NCI-H2196 treated with DMSO at 0.1 percent for 48 hours (cell line): ENCODE measurements around the gene BARHL2.

Experiments used
- DNase-seq: peaks from one replicate; lab custom pipeline; 2025; ENCODE audit not compliant: unreplicated experiment; lab: John Stamatoyannopoulos, UW

BARHL2 gene

DNA sequence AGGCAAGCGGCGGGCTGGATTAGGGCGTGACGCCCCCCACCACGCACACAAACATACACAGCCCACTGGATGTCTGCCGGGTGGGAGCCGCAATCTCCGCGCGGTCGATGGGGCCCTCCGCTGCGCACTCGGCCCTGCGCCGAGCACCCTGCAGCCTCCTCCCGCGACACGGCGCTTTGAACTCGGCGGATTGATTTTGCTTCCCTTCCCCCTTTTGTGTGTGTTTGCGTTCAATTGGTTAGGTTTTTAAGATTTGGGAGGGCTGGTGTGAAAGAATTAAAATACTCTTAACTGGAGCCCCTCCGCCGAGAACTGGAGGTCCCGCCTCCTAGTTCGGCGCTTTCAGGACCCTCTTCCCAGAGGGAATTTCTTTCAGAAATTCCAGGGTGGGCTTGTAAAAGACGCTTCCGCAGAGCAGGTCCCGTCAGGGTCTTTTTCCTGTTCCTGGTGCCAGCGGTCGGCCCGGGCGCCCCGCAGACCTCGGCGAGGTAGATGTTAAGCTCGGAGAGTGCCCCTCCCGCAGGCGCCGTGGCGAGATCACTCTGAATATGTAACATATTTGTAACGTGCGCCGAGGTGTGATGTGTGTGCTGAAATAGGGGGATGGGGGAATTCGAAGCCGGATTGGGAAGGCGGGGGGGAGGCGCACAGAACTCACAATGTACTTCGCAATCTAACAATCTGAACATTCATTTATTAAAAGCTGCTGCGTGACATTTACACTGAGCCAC is 8.0 kb upstream of the BARHL2 start:
- no peak for DNase-seq

GRCh38 chr1:90724361-90724760 is 7.3 kb upstream of the BARHL2 start:
- no peak for DNase-seq

DNA sequence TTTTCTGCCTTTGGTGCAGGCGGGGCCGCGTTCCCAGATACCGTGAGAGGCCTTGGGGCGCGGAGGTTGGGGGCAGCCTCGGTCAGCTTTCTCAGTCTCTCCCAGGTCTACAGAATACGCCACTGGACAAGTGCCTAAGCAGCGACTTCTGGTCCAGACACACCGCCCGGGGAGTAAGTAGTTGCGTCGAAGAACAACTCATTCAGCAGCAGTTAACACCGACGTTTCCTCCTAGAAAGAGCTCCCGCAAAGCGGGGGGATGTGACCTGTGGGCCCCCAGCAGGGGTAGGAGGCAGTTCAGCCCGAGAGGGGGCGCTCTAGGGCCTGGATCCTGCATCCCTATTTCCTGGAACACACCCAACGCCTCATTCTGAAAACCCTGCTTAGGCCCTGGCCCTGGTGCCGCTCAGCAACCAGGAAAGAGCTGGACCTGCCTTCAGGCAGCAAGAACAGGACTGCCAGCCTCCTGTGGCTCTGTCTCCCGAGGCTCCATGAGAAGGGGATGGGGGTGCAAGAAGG is 6.5 kb upstream of the BARHL2 start:
- no peak for DNase-seq

DNA sequence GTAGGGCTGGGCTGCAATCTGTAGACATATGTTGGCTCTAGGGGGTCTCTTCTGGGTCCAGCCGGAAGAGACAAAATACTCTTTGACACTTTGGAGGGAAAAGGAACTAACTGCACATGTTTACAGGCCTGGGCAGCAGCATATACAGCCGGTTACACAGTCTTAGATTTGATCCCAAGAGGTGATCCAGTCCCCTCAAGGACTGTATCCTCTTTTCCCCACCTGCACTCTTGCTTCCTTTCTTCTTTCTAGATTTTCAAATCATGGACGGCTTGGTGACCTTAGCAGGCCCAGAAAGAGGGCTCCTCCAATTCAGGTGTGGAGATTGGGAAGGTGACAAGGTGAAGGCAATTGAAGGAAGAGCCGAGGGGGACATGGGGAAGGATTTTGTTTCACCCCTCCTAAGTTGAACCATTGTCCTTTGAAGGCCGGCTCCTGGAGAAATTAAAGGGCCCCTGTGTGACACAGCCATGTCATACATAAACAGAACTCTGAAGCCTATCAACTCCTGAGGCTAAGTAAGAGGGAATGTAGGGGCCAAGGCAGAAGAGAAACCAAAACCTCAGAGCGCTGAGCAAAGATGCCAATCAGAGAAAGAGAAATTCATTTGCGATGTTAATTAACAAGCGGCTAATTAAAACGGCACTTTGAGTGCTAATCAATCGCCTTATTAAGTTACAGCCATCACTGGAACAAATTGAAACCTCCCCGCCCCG is 5.9 kb upstream of the BARHL2 start:
- DNase-seq: no peak

GRCh38 chr1:90721210-90722194 is 4.4 kb upstream of the BARHL2 start:
- peak; percentile 78 for DNase-seq

- no peak for DNase-seq
Observed at GRCh38 chr1:90720145-90720636, 3.1 kb upstream of the BARHL2 start.

- no peak for DNase-seq
Observed at GRCh38 chr1:90719330-90720144, 2.4 kb upstream of the BARHL2 start.

DNA sequence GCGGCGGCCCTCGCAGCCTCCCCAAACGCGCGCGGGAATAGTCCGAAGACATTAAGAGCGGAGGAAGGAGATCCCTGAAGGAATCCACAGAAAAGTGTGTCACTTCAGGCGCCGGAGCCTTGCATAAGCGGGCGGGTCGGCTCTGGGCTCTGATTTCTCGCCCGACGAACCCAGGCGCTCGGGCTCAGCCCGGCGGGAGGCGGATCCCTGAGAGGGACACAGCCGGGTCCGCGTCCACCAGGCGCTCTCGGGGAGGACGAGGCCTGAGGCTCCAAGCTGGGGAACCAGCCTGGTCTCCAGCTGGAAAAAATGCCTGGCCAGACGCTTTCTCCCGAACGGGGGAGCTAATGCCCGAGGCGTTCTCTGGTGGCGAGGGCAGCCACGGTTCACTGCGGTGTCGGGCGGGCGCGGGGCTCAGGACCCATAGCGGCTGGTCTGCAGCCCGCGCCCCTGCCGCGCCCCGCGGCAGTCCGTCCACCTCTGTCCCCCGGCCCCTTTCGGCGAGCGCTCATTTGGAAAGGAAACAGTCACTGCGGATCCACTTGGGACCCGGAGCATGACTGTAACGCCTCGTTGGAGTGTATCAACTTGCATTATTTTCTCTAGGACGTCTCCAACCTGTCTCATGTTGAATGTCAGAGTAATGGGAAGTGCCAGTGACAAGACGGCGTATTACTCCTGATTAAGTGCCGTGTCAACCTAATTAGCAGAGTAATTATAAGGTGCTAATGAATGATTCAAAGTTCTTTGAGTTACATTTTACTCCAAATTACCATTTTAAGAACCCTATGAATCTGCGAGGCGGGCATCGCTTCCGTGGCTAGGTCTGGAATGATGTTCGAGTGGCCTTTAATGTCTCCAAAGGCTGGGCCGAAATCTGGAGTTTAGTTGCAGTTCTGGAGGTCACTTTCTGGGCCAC is 1.6 kb upstream of the BARHL2 start:
- no peak for DNase-seq

GRCh38 chr1:90717665-90718410 is 736 bp upstream of the BARHL2 start:
- no peak for DNase-seq

DNA sequence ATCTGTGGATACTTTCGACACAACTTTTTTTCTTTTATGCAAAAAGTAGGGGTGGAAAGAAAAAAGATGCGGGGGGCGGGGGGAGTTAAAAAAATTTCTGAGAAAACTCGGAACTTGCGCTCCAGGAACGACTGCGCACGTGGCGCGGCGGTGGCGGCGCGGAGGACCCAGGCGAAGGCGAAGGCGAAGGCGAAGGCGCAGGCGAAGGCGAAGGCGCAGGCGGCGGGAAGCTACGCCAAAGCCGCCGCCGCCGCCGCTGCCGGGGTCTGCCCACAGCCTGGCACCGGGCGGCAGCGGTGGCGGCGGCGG is 208 bp upstream of the BARHL2 start:
- no peak for DNase-seq

DNA sequence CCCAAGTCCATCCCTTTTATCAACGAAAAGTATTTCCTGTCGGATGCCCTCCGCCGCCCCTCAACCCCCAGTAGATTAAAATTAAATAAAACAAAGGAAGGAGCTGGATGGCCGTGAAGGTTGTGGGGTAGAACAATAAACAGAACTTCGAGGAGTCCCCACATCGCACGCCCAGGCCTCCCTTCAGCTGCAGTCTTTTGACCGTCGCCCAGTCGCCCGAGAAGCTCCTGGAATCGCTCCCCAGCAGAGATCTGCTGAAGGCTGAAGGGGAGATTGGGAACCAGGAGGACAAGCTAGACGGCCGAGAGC is 905 bp downstream of the BARHL2 start:
- DNase-seq: no peak

GRCh38 chr1:90715309-90715708 is 1.8 kb downstream of the BARHL2 start:
- no peak for DNase-seq

GRCh38 chr1:90714521-90714951 is 2.6 kb downstream of the BARHL2 start:
- no peak for DNase-seq

DNA sequence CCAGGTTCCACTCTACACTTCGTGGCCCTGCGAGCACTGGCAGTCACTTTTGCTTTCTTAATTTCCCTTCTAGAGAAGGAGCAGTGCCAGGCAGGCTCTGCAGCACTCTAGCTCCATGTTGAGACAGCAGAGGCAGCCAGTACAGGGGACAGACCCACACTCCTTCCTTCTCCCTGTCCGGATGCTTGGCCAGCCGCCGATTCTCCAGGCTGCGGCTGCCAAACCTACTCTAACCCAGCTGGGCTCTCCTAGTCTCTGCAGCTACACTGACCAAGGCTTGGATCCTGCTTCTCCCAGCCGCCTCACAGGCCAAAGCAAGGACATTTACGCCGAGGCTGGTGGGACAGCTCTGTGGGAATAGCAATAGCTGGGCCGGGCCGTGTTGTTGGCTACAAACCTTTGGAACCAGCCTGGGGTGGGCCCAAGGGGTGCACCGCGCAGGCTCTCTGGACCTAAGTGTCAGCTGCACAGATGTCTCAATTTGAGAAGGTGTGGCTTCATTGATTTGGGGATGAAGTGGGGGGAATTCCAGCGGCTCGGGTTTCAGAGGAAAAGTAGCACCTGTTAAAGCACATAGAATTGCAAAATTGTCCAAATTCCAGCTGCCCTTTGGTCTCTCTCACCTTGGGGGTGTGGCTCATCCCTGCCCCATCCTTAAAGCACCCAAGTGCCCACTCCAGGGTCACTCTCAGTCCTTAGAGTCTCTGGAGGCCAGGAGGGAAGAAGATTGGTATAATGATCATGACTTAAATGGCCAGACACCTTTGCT is 3.2 kb downstream of the BARHL2 start:
- DNase-seq: no peak

GRCh38 chr1:90712915-90713730 is 4.0 kb downstream of the BARHL2 start:
- no peak for DNase-seq

DNA sequence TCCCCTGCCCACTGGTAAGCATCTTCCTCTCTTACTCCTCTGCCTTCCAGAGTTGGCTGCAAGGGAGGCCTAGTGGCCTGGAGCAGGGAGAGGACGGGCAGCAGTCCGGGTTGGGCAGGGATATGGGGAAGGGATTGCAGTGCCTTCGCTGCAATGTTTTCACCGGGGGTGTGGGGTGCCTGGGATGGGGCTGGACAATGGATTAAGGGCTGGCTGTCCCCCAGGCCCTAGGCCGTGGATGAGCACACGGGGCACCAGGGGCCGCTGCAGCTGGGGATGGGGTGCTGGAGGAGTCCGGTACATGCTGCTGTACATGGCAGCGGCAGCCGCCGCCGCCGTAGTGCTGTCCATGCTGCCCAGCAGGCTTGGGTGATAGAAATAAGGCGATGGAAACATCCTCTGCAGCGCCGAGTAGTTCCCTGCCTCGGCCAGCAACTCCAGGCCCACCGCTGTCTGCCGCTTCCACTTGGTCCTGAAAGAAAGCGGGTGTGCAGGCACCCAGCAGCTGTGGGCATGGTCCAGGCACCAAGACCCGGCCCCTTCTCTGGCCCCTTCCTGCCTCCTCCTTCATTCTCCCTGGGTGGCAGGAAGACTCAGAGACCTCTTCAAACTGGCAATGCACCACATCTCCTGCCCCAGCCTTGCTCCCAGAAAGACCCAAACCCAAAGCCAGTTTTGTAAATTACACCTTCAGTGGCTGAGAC is 4.8 kb downstream of the BARHL2 start:
- no peak for DNase-seq

- no peak for DNase-seq
Observed at GRCh38 chr1:90711696-90712095, 5.4 kb downstream of the BARHL2 start.
